Jurkat, Clone E6-1 (cell line): ENCODE measurements around the gene FAM174A.
"Not testable (repeated sequence)": the region's sequence is repeated elsewhere in the genome, so short reads cannot be mapped to it uniquely, and the experiment has no call there.

ENCODE experiments used
- DNase-seq: peaks from one replicate; pipeline ENCODE4 v3.0.0-alpha.2; 2011; ENCODE audit warnings: low read depth, low spot score
- H3K4me3 ChIP-seq: 2 replicates; pipeline ENCODE4 v1.5.1; 2011; ENCODE audit warnings: mild to moderate bottlenecking, low read length, control low read depth, moderate library complexity

The FAM174A gene

GRCh38 chr5:100566382-100567141, 31.4 kb downstream of the FAM174A start:
- no peak for DNase-seq

GRCh38 chr5:100574716-100575115, 39.5 kb downstream of the FAM174A start:
- no peak for DNase-seq
- no peak overlapping the region for H3K4me3 ChIP-seq

More at GRCh38 chr5:100566382-100567141, 31.4 kb downstream of the FAM174A start:
- no peak overlapping the region for H3K4me3 ChIP-seq

- no peak overlapping the region for H3K4me3 ChIP-seq
- DNase-seq = no peak
These were observed 40.6 kb downstream of the FAM174A start for GRCh38 chr5:100575815-100576214.

GRCh38 chr5:100576217-100576751, 41.1 kb downstream of the FAM174A start:
- DNase-seq = no peak

GRCh38 chr5:100577506-100577905, 42.3 kb downstream of the FAM174A start:
- DNase-seq = no peak
- H3K4me3 ChIP-seq = no peak overlapping the region

More at GRCh38 chr5:100576217-100576751, 41.1 kb downstream of the FAM174A start:
- H3K4me3 ChIP-seq = no peak overlapping the region

- no peak overlapping the region for H3K4me3 ChIP-seq
- no peak for DNase-seq
These were observed 48.9 kb downstream of the FAM174A start for GRCh38 chr5:100584069-100584468.

GRCh38 chr5:100584889-100585288, 49.7 kb downstream of the FAM174A start:
- H3K4me3 ChIP-seq = no peak overlapping the region
- DNase-seq = no peak

GRCh38 chr5:100590867-100591266, 55.7 kb downstream of the FAM174A start:
- H3K4me3 ChIP-seq = no peak overlapping the region
- DNase-seq = no peak

- DNase-seq = no peak
- H3K4me3 ChIP-seq = no peak overlapping the region
These were observed 60.1 kb downstream of the FAM174A start for GRCh38 chr5:100595152-100595811.

GRCh38 chr5:100595812-100596173, 60.6 kb downstream of the FAM174A start:
- DNase-seq = no peak
- H3K4me3 ChIP-seq = no peak overlapping the region

- no peak for DNase-seq
- H3K4me3 ChIP-seq = no peak overlapping the region
These were observed 63.3 kb downstream of the FAM174A start for GRCh38 chr5:100598446-100598845.

GRCh38 chr5:100600298-100600994, 65.3 kb downstream of the FAM174A start:
- DNase-seq = no peak
- H3K4me3 ChIP-seq = no peak overlapping the region

GRCh38 chr5:100603141-100603540, 68.0 kb downstream of the FAM174A start:
- no peak overlapping the region for H3K4me3 ChIP-seq
- DNase-seq = no peak

GRCh38 chr5:100604021-100604420, 68.8 kb downstream of the FAM174A start:
- H3K4me3 ChIP-seq, DNase-seq: not testable (repeated sequence)

- H3K4me3 ChIP-seq = no peak overlapping the region
- DNase-seq = no peak
These were observed 74.4 kb downstream of the FAM174A start for GRCh38 chr5:100609594-100609993.

GRCh38 chr5:100614308-100614707, 79.1 kb downstream of the FAM174A start:
- no peak overlapping the region for H3K4me3 ChIP-seq
- no peak for DNase-seq

- H3K4me3 ChIP-seq = no peak overlapping the region
- DNase-seq = no peak
These were observed 80.2 kb downstream of the FAM174A start for GRCh38 chr5:100615362-100615761.

GRCh38 chr5:100616291-100616690, 81.1 kb downstream of the FAM174A start:
- no peak for DNase-seq
- H3K4me3 ChIP-seq = no peak overlapping the region

- H3K4me3 ChIP-seq = no peak overlapping the region
- DNase-seq = no peak
These were observed 81.8 kb downstream of the FAM174A start for GRCh38 chr5:100616981-100617380.

GRCh38 chr5:100623719-100624118, 88.5 kb downstream of the FAM174A start:
- no peak overlapping the region for H3K4me3 ChIP-seq
- peak; percentile 5 for DNase-seq
